Retina (tissue), 1 donor: ENCODE results near the gene PHF21B.

ENCODE experiments used
- DNase-seq: peaks from one replicate; pipeline ENCODE4 v3.0.0-alpha.2; 2016

PHF21B gene

GRCh38 chr22:44891791-44892190 is 118.0 kb downstream of the PHF21B start:
- no peak for DNase-seq

- no peak for DNase-seq
Observed at GRCh38 chr22:44891293-44891747, 118.5 kb downstream of the PHF21B start.

GRCh38 chr22:44890416-44891292 is 119.2 kb downstream of the PHF21B start:
- DNase-seq, result no peak

- no peak for DNase-seq
Observed at GRCh38 chr22:44889255-44889878, 120.4 kb downstream of the PHF21B start.

- no peak for DNase-seq
Observed at GRCh38 chr22:44888491-44889254, 121.1 kb downstream of the PHF21B start.

GRCh38 chr22:44887941-44888366 is 121.9 kb downstream of the PHF21B start:
- no peak for DNase-seq

GRCh38 chr22:44885806-44886360 is 123.9 kb downstream of the PHF21B start:
- no peak for DNase-seq

GRCh38 chr22:44884968-44885805 is 124.6 kb downstream of the PHF21B start:
- no peak for DNase-seq

GRCh38 chr22:44884562-44884961 is 125.2 kb downstream of the PHF21B start:
- no peak for DNase-seq

GRCh38 chr22:44883011-44883421 is 126.8 kb downstream of the PHF21B start:
- no peak for DNase-seq

GRCh38 chr22:44882226-44882905 is 127.4 kb downstream of the PHF21B start:
- no peak for DNase-seq

GRCh38 chr22:44881624-44882023 is 128.2 kb downstream of the PHF21B start:
- no peak for DNase-seq

- DNase-seq, result no peak
Observed at GRCh38 chr22:44880610-44881290, 129.1 kb downstream of the PHF21B start.

- DNase-seq, result no peak
Observed at GRCh38 chr22:44879301-44879680, 130.5 kb downstream of the PHF21B start.

GRCh38 chr22:44878483-44879300 is 131.1 kb downstream of the PHF21B start:
- DNase-seq, result no peak

GRCh38 chr22:44876921-44877320 is 132.9 kb downstream of the PHF21B start:
- DNase-seq, result no peak

GRCh38 chr22:44871782-44872181 is 138.0 kb downstream of the PHF21B start:
- no peak for DNase-seq

- DNase-seq, result no peak
Observed at GRCh38 chr22:44870021-44870420, 139.8 kb downstream of the PHF21B start.

GRCh38 chr22:44869196-44869595 is 140.6 kb downstream of the PHF21B start:
- DNase-seq, result no peak
